Stimulated activated naive CD4-positive, alpha-beta T cell treated with Interleukin-2 at 50 U/mL for 16 hours (primary cell): ENCODE results near the gene RASGEF1B.

Experiments
- DNase-seq: peaks from one replicate; lab custom pipeline; 2025; lab: John Stamatoyannopoulos, UW

RASGEF1B gene

GRCh38 chr4:81397635-81398034, 74.1 kb downstream of the RASGEF1B start:
- no peak for DNase-seq

DNA sequence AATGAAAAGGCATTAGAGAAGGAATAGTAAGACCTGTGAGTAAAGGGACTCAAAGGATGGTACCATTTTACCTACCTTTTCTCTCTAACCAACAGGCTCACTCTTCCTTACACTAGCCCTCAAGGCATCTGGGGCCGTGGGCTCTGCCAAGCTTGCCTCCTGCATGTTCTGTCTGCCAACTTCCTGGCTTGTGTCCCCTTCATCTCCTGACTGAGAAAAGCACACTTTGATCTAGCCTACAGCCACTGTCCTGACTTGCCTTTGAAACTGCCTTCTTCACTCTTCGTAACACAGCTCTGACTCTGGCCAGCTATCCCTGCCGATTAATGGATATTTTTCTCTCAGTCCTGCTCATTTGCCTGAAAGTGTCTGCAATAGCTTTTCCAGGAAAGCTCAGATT, 76.5 kb downstream of the RASGEF1B start:
- no peak for DNase-seq

GRCh38 chr4:81392164-81392563, 79.5 kb downstream of the RASGEF1B start:
- no peak for DNase-seq

DNA sequence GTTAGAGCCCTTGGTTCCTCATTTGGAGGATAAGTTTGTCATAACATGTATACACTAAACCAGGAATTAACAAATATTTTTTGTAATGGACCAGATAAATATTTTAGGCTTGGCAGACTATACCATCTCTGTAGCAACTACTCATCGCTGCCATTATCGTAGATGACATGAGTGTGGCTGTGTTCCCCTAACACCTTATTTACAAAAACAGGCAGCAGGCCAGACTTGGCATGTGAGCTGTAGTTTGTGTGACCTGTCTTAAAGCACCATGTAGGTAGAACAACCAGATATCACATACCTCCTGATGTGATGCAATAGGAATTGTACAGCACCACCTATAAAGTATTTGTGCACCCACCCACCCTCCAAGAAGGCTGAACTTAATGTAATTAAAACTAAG, 82.0 kb downstream of the RASGEF1B start:
- no peak for DNase-seq

DNA sequence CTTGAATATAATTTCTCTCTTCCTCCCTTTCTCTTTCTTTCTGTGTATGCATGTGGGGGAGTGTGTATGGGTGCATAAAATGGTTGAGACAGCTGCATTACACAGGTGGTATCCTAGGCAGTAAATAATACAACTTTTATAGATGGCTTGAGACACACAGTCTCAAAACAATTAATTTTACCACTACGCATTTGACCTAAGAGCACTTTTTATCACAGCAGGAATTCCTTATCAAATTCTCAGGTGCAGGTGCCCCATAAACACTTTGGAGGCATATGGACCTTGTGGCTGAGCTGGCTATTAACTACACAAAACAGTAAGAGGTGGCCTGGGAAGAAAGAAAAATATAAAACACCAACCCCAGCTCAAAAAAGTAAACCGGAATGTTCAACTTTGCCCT, 91.3 kb downstream of the RASGEF1B start:
- DNase-seq: no peak

GRCh38 chr4:81378386-81378785, 93.3 kb downstream of the RASGEF1B start:
- DNase-seq: no peak

- no peak for DNase-seq
Measured at GRCh38 chr4:81377191-81377590, 94.5 kb downstream of the RASGEF1B start.

GRCh38 chr4:81376720-81377119, 95.0 kb downstream of the RASGEF1B start:
- DNase-seq: no peak
